ENCODE results near the gene CC2D1A. TPM values are rescaled to one million over a fixed set of nuclear protein-coding genes. Genes with fewer than 3 reads are reported as not detected.
"Not testable (repeated sequence)": the region's sequence is repeated elsewhere in the genome, so short reads cannot be mapped to it uniquely, and the experiment has no call there.

The CC2D1A gene
- total RNA-seq, 1 donor from 2014 or later, result 6.6 TPM

- no peak for DNase-seq (ENCODE audit: low read depth, low spot score)
These were observed 55.1 kb downstream of the CC2D1A start for GRCh38 chr19:13960863-13961784.

GRCh38 chr19:13961826-13962698 is 56.1 kb downstream of the CC2D1A start:
- DNase-seq (ENCODE audit: low read depth, low spot score), result no peak

DNA sequence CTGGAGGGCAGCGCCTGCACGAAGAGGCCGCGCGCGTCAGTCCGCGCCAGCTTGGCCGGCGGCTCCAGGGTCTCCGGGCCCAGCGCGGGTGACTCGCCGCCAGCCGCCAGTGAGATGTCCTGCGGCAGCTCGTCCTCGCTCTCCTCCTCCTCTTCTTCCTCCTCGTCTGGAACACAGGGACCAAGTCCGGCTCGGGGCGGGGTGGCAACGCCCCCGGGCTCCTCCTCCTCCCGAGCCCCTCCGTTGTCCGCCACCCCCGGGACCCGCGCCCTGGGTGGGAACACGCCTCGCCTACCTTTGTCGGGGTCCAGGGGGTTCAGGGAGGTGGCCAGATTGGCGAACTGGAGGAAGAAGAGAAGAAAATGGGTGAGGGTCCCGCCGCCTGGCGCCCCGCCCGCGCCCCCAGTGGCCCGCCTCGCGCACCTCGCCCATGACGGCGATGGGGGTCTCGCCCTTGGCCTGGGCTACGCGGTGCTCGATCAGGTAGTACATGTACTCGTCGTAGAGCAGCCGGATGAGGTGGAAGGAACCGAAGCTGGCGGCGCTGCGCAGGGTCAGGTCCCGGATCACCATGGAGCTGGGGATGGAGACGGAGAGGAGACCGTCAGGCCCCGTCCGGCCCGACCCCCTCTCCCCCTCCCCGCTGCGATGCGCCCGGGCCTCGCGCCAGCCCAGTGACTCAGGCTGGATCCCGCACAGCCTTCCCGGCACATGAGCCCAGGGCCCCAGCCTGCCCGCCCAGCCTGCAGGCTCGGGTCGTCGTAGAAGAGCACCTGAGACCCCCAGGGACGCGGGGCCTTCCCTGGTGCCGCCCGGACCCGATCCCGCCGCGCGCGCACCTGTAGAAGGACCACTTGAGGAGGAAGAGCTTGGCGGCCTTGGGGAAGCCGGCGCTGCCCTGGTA is 57.0 kb downstream of the CC2D1A start:
- DNase-seq (ENCODE audit: low read depth, low spot score), result no peak

- no peak for DNase-seq (ENCODE audit: low read depth, low spot score)
These were observed 57.7 kb downstream of the CC2D1A start for GRCh38 chr19:13963603-13964105.

- no peak for DNase-seq (ENCODE audit: low read depth, low spot score)
These were observed 58.8 kb downstream of the CC2D1A start for GRCh38 chr19:13964776-13965175.

- no peak for DNase-seq (ENCODE audit: low read depth, low spot score)
These were observed 59.4 kb downstream of the CC2D1A start for GRCh38 chr19:13965377-13965896.

GRCh38 chr19:13965926-13966683 is 60.1 kb downstream of the CC2D1A start:
- no peak for DNase-seq (ENCODE audit: low read depth, low spot score)

- no peak for DNase-seq (ENCODE audit: low read depth, low spot score)
These were observed 60.7 kb downstream of the CC2D1A start for GRCh38 chr19:13966684-13967128.

DNA sequence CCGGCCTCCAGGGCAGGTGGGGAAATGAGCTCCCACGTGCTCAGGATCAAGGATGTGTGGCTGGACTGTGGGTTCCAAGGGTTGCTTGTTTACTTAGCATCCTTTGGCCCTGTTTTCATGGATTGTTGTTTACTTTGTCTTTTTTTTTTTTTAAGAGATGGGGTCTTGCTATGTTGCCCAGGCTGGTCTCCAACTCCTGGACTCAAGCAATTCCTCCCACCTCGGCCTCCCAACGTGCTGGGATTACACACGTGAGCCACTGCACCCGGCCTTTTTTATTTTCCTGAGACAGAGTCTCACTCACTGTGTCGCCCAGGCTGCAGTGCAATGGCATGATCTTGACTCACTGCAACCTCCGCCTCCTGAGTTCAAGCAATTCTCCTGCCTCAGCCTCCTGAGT is 61.2 kb downstream of the CC2D1A start:
- DNase-seq (ENCODE audit: low read depth, low spot score), result not testable (repeated sequence)

DNA sequence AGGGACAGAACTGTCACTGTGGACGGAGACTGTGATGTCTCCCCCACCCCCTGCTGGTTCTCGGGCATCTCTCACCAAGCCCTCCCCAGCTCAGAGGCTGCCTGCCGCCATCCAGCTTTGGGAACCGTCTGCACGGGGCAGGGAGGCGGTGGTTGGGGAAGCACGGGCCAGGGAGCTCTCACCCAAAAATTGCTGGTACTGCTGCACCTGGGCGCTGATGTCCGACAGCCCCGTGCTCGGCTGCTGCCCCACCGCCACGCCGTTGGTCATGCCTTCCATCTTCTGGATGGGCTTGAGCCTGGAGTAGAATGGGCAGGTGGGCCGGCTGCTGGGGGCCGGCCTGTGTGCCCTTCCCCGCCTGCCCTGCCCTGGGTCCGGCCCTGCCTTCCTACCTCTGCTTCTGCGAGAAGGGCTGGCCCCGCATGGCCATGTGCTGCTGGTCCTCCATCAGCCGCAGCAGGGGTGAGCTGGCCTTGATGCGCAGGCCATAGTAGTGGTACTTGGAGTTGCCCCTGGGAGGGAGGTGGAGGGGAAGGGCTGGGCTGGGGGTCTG is 62.5 kb downstream of the CC2D1A start:
- no peak for DNase-seq (ENCODE audit: low read depth, low spot score)

- no peak for DNase-seq (ENCODE audit: low read depth, low spot score)
These were observed 63.0 kb downstream of the CC2D1A start for GRCh38 chr19:13968999-13969398.

GRCh38 chr19:13969897-13970296 is 63.9 kb downstream of the CC2D1A start:
- no peak for DNase-seq (ENCODE audit: low read depth, low spot score)

- not testable (repeated sequence) for DNase-seq (ENCODE audit: low read depth, low spot score)
These were observed 65.9 kb downstream of the CC2D1A start for GRCh38 chr19:13971868-13972267.

DNA sequence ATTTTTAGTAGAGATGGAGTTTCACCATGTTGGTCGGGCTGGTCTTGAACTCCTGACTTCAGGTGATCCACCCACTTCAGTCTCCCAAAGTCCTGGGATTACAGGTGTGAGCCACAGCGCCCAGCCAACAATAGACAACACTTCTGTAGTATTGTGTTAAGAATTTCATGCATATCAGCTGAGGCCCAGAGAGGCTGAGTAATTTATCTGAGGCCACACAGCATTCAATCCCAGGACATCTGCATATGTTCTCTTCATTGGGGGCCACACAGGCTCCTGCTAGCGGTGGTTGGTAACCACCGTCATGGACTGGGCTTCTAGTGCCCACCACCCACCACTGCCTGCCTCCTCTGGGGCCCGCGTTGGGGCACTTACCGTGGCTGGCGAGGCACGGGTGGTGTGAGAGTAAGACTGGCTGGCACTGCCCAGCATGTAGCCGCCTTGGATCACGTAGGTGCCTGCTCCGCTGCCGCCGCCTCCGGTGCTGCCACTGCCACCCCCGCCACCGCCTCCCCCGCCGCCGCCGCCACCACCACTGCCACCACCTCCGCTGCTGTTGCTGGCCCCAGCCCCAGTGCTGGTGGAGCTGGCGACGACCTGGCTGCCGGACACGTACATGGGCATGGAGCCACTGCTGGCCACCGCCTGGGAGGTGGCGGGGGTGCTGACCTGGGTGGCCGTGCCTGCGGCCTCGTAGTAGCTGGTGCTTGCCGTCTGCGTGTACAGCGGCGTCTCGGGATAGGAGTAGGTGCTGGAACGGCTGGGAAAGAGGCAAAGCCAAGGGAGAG is 66.6 kb downstream of the CC2D1A start:
- DNase-seq (ENCODE audit: low read depth, low spot score), result no peak

- not testable (repeated sequence) for DNase-seq (ENCODE audit: low read depth, low spot score)
These were observed 67.5 kb downstream of the CC2D1A start for GRCh38 chr19:13973479-13973878.

DNA sequence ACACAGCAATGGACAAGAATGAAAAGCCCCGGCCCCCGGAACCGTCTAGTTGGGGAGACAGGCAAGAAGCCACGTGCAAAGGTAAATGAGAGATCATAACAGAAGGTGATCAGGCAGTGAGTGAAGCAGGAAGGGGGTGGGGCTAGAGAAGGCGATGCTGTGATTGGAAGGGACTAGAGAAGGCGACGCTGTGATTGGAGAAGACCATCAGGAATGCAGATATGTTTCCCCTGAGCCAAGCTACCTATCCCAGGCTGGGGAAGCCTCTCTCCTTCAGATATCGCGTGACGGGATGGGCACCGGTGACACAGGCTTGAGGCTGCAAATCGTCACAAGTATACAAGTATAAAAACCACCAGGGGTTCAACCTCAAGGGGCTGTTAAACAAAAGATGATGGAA is 68.1 kb downstream of the CC2D1A start:
- DNase-seq (ENCODE audit: low read depth, low spot score), result no peak

DNA sequence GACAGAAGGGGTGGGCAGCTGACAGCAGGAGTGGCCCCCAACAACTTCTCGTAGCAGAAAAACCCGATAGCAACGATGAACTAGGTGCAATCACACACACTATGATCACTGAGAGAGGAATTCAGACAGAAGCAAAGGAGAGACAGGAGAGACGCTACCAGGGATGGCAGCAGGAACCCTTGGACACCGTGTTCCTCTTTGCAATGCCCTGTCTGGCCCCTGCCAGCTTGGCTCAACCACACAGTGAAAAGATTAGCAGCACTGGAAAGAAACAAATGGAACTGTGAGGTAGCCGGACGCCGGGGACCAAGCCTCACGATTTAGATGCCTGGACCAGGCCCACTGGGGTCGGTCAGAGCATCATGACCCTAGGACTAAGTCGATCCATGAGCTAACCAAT is 69.9 kb downstream of the CC2D1A start:
- no peak for DNase-seq (ENCODE audit: low read depth, low spot score)

- DNase-seq (ENCODE audit: low read depth, low spot score), result no peak
These were observed 70.4 kb downstream of the CC2D1A start for GRCh38 chr19:13976446-13976845.

- DNase-seq (ENCODE audit: low read depth, low spot score), result no peak
These were observed 71.8 kb downstream of the CC2D1A start for GRCh38 chr19:13977803-13978202.

Measured in pulmonary artery endothelial cell (primary cell).